GM19397 (cell line): ENCODE data around the gene EPB41L1.

Source experiments
- ATAC-seq: cut with Tn5 transposase; IDR thresholded peaks from one replicate; pipeline ENCODE4 v1.9.1; 2021; ENCODE audit warnings: mild to moderate bottlenecking, moderate library complexity; ENCODE audit not compliant: unreplicated experiment

The EPB41L1 gene

GRCh38 chr20:36184816-36185776 is 30.6 kb downstream of the EPB41L1 start:
- ATAC-seq: no peak

GRCh38 chr20:36193977-36194712 is 39.6 kb downstream of the EPB41L1 start:
- no peak for ATAC-seq

GRCh38 chr20:36196676-36197075 is 42.1 kb downstream of the EPB41L1 start:
- no peak for ATAC-seq

- no peak for ATAC-seq
These were observed 42.7 kb downstream of the EPB41L1 start for GRCh38 chr20:36197271-36197670.

GRCh38 chr20:36199345-36200257 is 45.1 kb downstream of the EPB41L1 start:
- ATAC-seq: no peak

GRCh38 chr20:36200451-36200850 is 45.9 kb downstream of the EPB41L1 start:
- ATAC-seq: no peak

GRCh38 chr20:36201198-36201597 is 46.7 kb downstream of the EPB41L1 start:
- ATAC-seq: no peak

- ATAC-seq: no peak
These were observed 48.4 kb downstream of the EPB41L1 start for GRCh38 chr20:36202891-36203338.

- no peak for ATAC-seq
These were observed 49.3 kb downstream of the EPB41L1 start for GRCh38 chr20:36203861-36204260.

GRCh38 chr20:36205026-36205425 is 50.5 kb downstream of the EPB41L1 start:
- ATAC-seq: no peak

GRCh38 chr20:36206068-36206467 is 51.5 kb downstream of the EPB41L1 start:
- ATAC-seq: no peak

- ATAC-seq: no peak
These were observed 52.1 kb downstream of the EPB41L1 start for GRCh38 chr20:36206641-36207040.

- no peak for ATAC-seq
These were observed 53.1 kb downstream of the EPB41L1 start for GRCh38 chr20:36207602-36208001.

- no peak for ATAC-seq
These were observed 53.7 kb downstream of the EPB41L1 start for GRCh38 chr20:36208257-36208656.

- ATAC-seq: no peak
These were observed 56.0 kb downstream of the EPB41L1 start for GRCh38 chr20:36210436-36211021.

- ATAC-seq: no peak
These were observed 58.8 kb downstream of the EPB41L1 start for GRCh38 chr20:36213362-36213761.

GRCh38 chr20:36214684-36215256 is 60.2 kb downstream of the EPB41L1 start:
- no peak for ATAC-seq

- ATAC-seq: no peak
These were observed 61.2 kb downstream of the EPB41L1 start for GRCh38 chr20:36215778-36216177.

GRCh38 chr20:36216314-36217025 is 61.9 kb downstream of the EPB41L1 start:
- no peak for ATAC-seq
